K562 (cell line): Measurements from ENCODE around the gene ERICH2. TPM values are rescaled to one million over a fixed set of nuclear protein-coding genes. Genes with fewer than 3 reads are reported as not detected.
A peak's percentile ranks its signal among the peaks of the same experiment; 100 is the strongest.

Experiments
- ATF4 ChIP-seq: fragments of 450-650 bp; formaldehyde crosslinking; IDR thresholded peaks from 2 replicates; pipeline ENCODE4 v1.4.0; 2022; ENCODE audit warnings: mild to moderate bottlenecking, moderate library complexity
- CBX5 ChIP-seq: IDR thresholded peaks from 2 replicates; pipeline ENCODE4 v1.6.1; 2014; ENCODE audit warnings: low read depth, borderline replicate concordance
- CTCFL ChIP-seq: IDR thresholded peaks from 2 replicates; pipeline ENCODE4 v1.6.1; 2011; ENCODE audit warnings: borderline replicate concordance, low read depth, mild to moderate bottlenecking, moderate library complexity, low read length; ENCODE audit not compliant: insufficient read depth, poor library complexity, severe bottlenecking
- GTF2E2 ChIP-seq: fragments of 200-800 bp; sonication (Bioruptor generic); IDR thresholded peaks from 2 replicates; pipeline ENCODE4 v1.6.1; 2016; ENCODE audit warnings: missing genetic modification characterization, missing compliant biosample characterization
- IRF9 ChIP-seq: fragments of 450-650 bp; IDR thresholded peaks from 2 replicates; pipeline ENCODE4 v1.6.1; 2016; ENCODE audit warnings: missing biosample characterization, missing genetic modification characterization
- MAFK ChIP-seq: IDR thresholded peaks from 2 replicates; pipeline ENCODE4 v1.6.1; 2011; ENCODE audit warnings: low read length, improper control_type of control experiment
- MTA3 ChIP-seq: fragments of 450-650 bp; formaldehyde crosslinking; IDR thresholded peaks from 2 replicates; pipeline ENCODE4 v1.6.1; 2017; ENCODE audit warnings: mild to moderate bottlenecking, borderline replicate concordance
- RBM14 ChIP-seq: fragments of 200-400 bp; formaldehyde crosslinking; IDR thresholded peaks from 2 replicates; pipeline ENCODE4 v1.6.1; 2018; ENCODE audit warnings: low read depth, mild to moderate bottlenecking, low read length, moderate library complexity, borderline replicate concordance; ENCODE audit not compliant: insufficient read depth
- SMARCA4 ChIP-seq: fragments of 450-650 bp; IDR thresholded peaks from 2 replicates; pipeline ENCODE4 v1.6.1; 2016
- TEAD4 ChIP-seq, 2 experiments: sonication (generic) in 1 of 2; formaldehyde crosslinking in 1 of 2; IDR thresholded peaks; 2 replicates each; pipeline versions ENCODE4 v1.6.1 to v1.8.0; 2012 to 2022; ENCODE audit warnings: borderline replicate concordance in 1 of 2, inconsistent platforms in 1 of 2, low read length in 1 of 2, mild to moderate bottlenecking in 1 of 2, missing genetic modification reagents in 1 of 2
- ZBTB8A ChIP-seq: fragments of 450-650 bp; IDR thresholded peaks from 2 replicates; pipeline ENCODE4 v1.6.1; 2018; ENCODE audit warnings: mild to moderate bottlenecking, moderate library complexity; ENCODE audit not compliant: partially characterized antibody
- ZNF512 ChIP-seq: IDR thresholded peaks from 2 replicates; pipeline ENCODE4 v1.6.1; 2016; ENCODE audit warnings: missing genetic modification characterization, missing compliant biosample characterization
- polyA plus RNA-seq, 8 experiments: library from polyadenylated mRNA; depleted of rRNA in 4 of 8; stranded (reverse) in 5 of 8; unstranded in 3 of 8; fragments of >200 nt; fragmentation: Nextera tagmentation in 2 of 8; fragmentation: Illumina TruSeq in 1 of 8; extraction: Ambion mirVana in 2 of 8; extraction: Trizol in 1 of 8; gene quantifications; 2 replicates each; pipeline versions ENCODE4 v1.2.1 to v1.2.3, GENCODE V29; 2011 to 2014; ENCODE audit warnings: inconsistent platforms in 1 of 8, missing spikeins in 1 of 8
- total RNA-seq, 7 experiments: library from RNA; depleted of rRNA in 6 of 7; stranded (reverse); fragments of >200 nt in 6 of 7; fragmentation: Illumina TruSeq in 2 of 7; extraction: Trizol in 2 of 7; gene quantifications; 2 replicates each; pipeline versions ENCODE4 v1.2.1 to v1.2.3, GENCODE V29; 2011 to 2021; ENCODE audit warnings: low replicate concordance in 1 of 7
- TF ChIP-seq, protein P1 (sequence below): fragments of 200-800 bp; sonication (Bioruptor generic); IDR thresholded peaks from 2 replicates; pipeline ENCODE4 v1.6.1; 2017; ENCODE audit warnings: missing genetic modification characterization, missing compliant biosample characterization
- TF ChIP-seq, protein P2 (sequence below): fragments of 450-650 bp; IDR thresholded peaks from 2 replicates; pipeline ENCODE4 v1.6.1; 2018; ENCODE audit not compliant: partially characterized antibody

The ERICH2 gene
- total and polyA plus RNA-seq, 9 of the 15 experiments (the other 6 are each of a cell fraction or from before 2014, with no cell fraction given) = 0.85 to 2.4 (median 1.6) TPM

DNA sequence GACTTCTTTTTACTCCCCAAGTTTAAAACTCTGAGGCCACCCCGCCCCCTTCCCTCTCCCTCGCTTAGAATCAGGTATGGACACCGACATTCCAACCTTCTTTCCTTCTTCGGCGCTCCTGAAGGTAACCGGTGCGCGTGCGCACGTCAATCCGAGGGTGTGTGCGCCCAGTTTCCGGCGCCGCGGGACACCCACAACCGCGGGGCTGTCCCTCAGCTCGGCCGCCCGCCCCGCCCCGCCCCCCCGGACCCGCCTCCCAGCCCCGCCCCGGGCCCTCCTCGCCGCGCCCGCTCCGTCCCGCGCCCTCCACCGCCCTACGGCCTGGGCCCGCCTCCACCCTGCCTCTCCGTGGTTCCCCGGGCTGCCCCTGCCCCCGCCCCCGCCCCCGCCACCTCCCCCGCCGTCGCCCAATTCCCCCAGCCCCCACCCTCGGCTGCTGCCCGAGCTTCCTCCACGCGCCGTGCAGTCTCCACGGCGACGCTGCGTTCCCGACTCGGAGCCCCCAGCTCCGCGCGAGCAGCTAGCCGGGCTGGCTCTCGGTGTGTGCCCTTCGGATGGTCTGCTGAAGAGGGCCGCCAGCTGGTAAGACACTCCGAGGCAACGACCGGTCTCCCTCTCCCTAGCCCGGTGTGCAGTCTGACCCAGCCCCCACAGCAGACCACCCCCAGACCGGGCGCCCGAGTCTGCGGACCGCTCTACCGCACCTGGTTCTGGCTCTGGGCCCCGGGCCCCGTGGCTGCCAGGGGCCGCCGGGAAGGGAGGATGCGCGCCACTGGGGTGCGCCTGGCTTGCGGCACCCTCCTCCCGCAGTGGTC lies 635 bp downstream of the ERICH2 start (continued):
- TF ChIP-seq CTCFL (peak; percentile 34), CBX5 (0 out of 2 replicates have a peak, but pooled peaks have one; percentile 14), TEAD4 (IDR thresholded peaks at IDR 0.05; ENCODE audit: low read length) (0 out of 2 replicates have a peak, but pooled peaks have one; percentile 31), TEAD4 (CRISPR knock-in tag; IDR thresholded peaks at IDR 0.05; ENCODE audit: borderline replicate concordance) (no peak), ZNF512 (tag) (no peak), RBM14 (0 out of 2 replicates have a peak, but pooled peaks have one; percentile 57), MTA3 (peak; percentile 92), SMARCA4 (no peak; the same call in 1 of the 2 replicates), MAFK (no peak), IRF9 (tag) (no peak), ATF4 (CRISPR knock-in tag) (no peak), ZBTB8A (no peak), GTF2E2 (tag) (no peak)
- TF ChIP-seq, protein P1, sequence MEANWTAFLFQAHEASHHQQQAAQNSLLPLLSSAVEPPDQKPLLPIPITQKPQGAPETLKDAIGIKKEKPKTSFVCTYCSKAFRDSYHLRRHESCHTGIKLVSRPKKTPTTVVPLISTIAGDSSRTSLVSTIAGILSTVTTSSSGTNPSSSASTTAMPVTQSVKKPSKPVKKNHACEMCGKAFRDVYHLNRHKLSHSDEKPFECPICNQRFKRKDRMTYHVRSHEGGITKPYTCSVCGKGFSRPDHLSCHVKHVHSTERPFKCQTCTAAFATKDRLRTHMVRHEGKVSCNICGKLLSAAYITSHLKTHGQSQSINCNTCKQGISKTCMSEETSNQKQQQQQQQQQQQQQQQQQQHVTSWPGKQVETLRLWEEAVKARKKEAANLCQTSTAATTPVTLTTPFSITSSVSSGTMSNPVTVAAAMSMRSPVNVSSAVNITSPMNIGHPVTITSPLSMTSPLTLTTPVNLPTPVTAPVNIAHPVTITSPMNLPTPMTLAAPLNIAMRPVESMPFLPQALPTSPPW (CRISPR knock-in tag) = peak; percentile 99
- TF ChIP-seq, protein P2, sequence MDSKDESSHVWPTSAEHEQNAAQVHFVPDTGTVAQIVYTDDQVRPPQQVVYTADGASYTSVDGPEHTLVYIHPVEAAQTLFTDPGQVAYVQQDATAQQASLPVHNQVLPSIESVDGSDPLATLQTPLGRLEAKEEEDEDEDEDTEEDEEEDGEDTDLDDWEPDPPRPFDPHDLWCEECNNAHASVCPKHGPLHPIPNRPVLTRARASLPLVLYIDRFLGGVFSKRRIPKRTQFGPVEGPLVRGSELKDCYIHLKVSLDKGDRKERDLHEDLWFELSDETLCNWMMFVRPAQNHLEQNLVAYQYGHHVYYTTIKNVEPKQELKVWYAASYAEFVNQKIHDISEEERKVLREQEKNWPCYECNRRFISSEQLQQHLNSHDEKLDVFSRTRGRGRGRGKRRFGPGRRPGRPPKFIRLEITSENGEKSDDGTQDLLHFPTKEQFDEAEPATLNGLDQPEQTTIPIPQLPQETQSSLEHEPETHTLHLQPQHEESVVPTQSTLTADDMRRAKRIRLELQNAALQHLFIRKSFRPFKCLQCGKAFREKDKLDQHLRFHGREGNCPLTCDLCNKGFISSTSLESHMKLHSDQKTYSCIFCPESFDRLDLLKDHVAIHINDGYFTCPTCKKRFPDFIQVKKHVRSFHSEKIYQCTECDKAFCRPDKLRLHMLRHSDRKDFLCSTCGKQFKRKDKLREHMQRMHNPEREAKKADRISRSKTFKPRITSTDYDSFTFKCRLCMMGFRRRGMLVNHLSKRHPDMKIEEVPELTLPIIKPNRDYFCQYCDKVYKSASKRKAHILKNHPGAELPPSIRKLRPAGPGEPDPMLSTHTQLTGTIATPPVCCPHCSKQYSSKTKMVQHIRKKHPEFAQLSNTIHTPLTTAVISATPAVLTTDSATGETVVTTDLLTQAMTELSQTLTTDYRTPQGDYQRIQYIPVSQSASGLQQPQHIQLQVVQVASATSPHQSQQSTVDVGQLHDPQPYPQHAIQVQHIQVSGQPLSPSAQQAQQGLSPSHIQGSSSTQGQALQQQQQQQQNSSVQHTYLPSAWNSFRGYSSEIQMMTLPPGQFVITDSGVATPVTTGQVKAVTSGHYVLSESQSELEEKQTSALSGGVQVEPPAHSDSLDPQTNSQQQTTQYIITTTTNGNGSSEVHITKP = peak; percentile 2
